HEK293T (cell line): Measurements from ENCODE around the gene FOXR2.

Experiments used
- ARNT ChIP-seq: fragments of 450-650 bp; IDR thresholded peaks from 2 replicates; pipeline ENCODE4 v1.6.1; 2017; ENCODE audit warnings: mild to moderate bottlenecking
- BHLHE40 ChIP-seq: fragments of 450-650 bp; IDR thresholded peaks from 2 replicates; pipeline ENCODE4 v1.6.1; 2016; ENCODE audit warnings: mild to moderate bottlenecking, moderate library complexity, borderline replicate concordance
- ELF4 ChIP-seq: fragments of 450-650 bp; IDR thresholded peaks from 2 replicates; pipeline ENCODE4 v1.6.1; 2017; ENCODE audit warnings: antibody characterized with exemption
- FOXA1 ChIP-seq: fragments of 450-650 bp; IDR thresholded peaks from 2 replicates; pipeline ENCODE4 v1.6.1; 2016; ENCODE audit warnings: mild to moderate bottlenecking
- FOXK2 ChIP-seq: fragments of 450-650 bp; IDR thresholded peaks from 2 replicates; pipeline ENCODE4 v1.6.1; 2016; ENCODE audit warnings: mild to moderate bottlenecking
- FOXM1 ChIP-seq: fragments of 450-650 bp; IDR thresholded peaks from 2 replicates; pipeline ENCODE4 v1.6.1; 2017; ENCODE audit warnings: mild to moderate bottlenecking, borderline replicate concordance
- HDGF ChIP-seq: fragments of 450-650 bp; IDR thresholded peaks from 2 replicates; pipeline ENCODE4 v1.6.1; 2017; ENCODE audit warnings: antibody characterized with exemption, borderline replicate concordance
- LEF1 ChIP-seq: fragments of 450-650 bp; IDR thresholded peaks from 2 replicates; pipeline ENCODE4 v1.6.1; 2017; ENCODE audit warnings: mild to moderate bottlenecking, borderline replicate concordance
- NFRKB ChIP-seq: fragments of 450-650 bp; IDR thresholded peaks from 2 replicates; pipeline ENCODE4 v1.6.1; 2016; ENCODE audit warnings: mild to moderate bottlenecking, moderate library complexity
- SP1 ChIP-seq: fragments of 450-650 bp; IDR thresholded peaks from 2 replicates; pipeline ENCODE4 v1.6.1; 2017
- SUZ12 ChIP-seq: fragments of 450-650 bp; IDR thresholded peaks from 2 replicates; pipeline ENCODE4 v1.6.1; 2016; ENCODE audit warnings: mild to moderate bottlenecking
- TARDBP ChIP-seq: fragments of 450-650 bp; IDR thresholded peaks from 2 replicates; pipeline ENCODE4 v1.6.1; 2016
- TF ChIP-seq, protein P1 (sequence below): fragments of 450-650 bp; IDR thresholded peaks from 2 replicates; pipeline ENCODE4 v1.6.1; 2016

GRCh38 chrX:55582447-55582846 lies 40.8 kb upstream of the FOXR2 start:
- TF ChIP-seq NFRKB (no peak), SUZ12 (no peak), SP1 (no peak), TARDBP (no peak), FOXM1 (no peak), HDGF (no peak), ELF4 (no peak), FOXA1 (no peak), BHLHE40 (no peak), LEF1 (no peak), FOXK2 (no peak), ARNT (no peak)
- TF ChIP-seq, protein P1, sequence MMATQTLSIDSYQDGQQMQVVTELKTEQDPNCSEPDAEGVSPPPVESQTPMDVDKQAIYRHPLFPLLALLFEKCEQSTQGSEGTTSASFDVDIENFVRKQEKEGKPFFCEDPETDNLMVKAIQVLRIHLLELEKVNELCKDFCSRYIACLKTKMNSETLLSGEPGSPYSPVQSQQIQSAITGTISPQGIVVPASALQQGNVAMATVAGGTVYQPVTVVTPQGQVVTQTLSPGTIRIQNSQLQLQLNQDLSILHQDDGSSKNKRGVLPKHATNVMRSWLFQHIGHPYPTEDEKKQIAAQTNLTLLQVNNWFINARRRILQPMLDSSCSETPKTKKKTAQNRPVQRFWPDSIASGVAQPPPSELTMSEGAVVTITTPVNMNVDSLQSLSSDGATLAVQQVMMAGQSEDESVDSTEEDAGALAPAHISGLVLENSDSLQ = no peak
